Mesothelial cell of epicardium (in vitro differentiated cells): ENCODE data around the gene EFEMP2. TPM values are rescaled to one million over a fixed set of nuclear protein-coding genes. Genes with fewer than 3 reads are reported as not detected.

Experiments
- DNase-seq, 2 experiments: peaks; one replicate each; pipeline ENCODE4 v3.0.0; 2021; ENCODE audit warnings: low spot score in 2 of 2; ENCODE audit not compliant: unreplicated experiment in 2 of 2
- H3K27ac Mint-ChIP-seq: 2 replicates; pipeline ENCODE4 v1.8.0; 2021; ENCODE audit warnings: mixed read lengths
- H3K27me3 Mint-ChIP-seq: 2 replicates; pipeline ENCODE4 v1.8.0; 2021; ENCODE audit warnings: low read depth, mixed read lengths
- H3K36me3 Mint-ChIP-seq: 2 replicates; pipeline ENCODE4 v1.8.0; 2021; ENCODE audit warnings: mixed read lengths
- H3K4me1 Mint-ChIP-seq: 2 replicates; pipeline ENCODE4 v1.8.0; 2021; ENCODE audit warnings: mixed read lengths
- H3K4me3 Mint-ChIP-seq: 2 replicates; pipeline ENCODE4 v1.8.0; 2021; ENCODE audit warnings: mild to moderate bottlenecking, moderate library complexity, mixed read lengths
- H3K9me3 Mint-ChIP-seq: 2 replicates; pipeline ENCODE4 v1.8.0; 2021; ENCODE audit warnings: mixed read lengths
- CTCF ChIP-seq: fragments of 200-600 bp; sonication (generic); IDR thresholded peaks from one replicate; pipeline ENCODE4 v1.5.0; 2021; ENCODE audit warnings: antibody characterized with exemption; ENCODE audit not compliant: unreplicated experiment
- total RNA-seq: library from RNA; stranded (reverse); gene quantifications from 3 replicates; pipeline ENCODE4 v1.2.1, GENCODE V29; 2021

Gene EFEMP2
- total RNA-seq, 1 donor from 2014 or later, result 203 TPM

- no peak overlapping the region for H3K27ac Mint-ChIP-seq
- peaks cover 5% of the 10 kb centered on the region for H3K36me3 Mint-ChIP-seq
- no peak overlapping the region for H3K4me3 Mint-ChIP-seq
- H3K4me1 Mint-ChIP-seq, result peaks cover 4% of the 10 kb centered on the region
- DNase-seq, result no peak
- H3K27me3 Mint-ChIP-seq, result no peaks in the 10 kb centered on the region
- no peaks in the 10 kb centered on the region for H3K9me3 Mint-ChIP-seq
- no peak for TF ChIP-seq CTCF
These were observed 7.4 kb upstream of the EFEMP2 start for GRCh38 chr11:65880027-65880426.

- peaks cover 3% of the 10 kb centered on the region for H3K36me3 Mint-ChIP-seq
- no peak for TF ChIP-seq CTCF
- H3K27ac Mint-ChIP-seq, result no peak within 1 kb of the TSS
- DNase-seq, result no peak
- H3K9me3 Mint-ChIP-seq, result no peaks in the 10 kb centered on the region
- H3K4me1 Mint-ChIP-seq, result peaks cover 2% of the 10 kb centered on the region
- no peak within 1 kb of the TSS for H3K4me3 Mint-ChIP-seq
- no peaks in the 10 kb centered on the region for H3K27me3 Mint-ChIP-seq
These were observed 7.0 kb upstream of the EFEMP2 start, which contains the start of gene CTSW for GRCh38 chr11:65879617-65880016. Gene CTSW, plus strand, starts transcription at chr11:65879837. Its CDS starts 18 bp downstream, at chr11:65879855.

GRCh38 chr11:65873318-65874156 lies 937 bp upstream of the EFEMP2 start:
- no peak for TF ChIP-seq CTCF
- H3K4me3 Mint-ChIP-seq, result peak overlapping the region; percentile 96
- no peaks in the 10 kb centered on the region for H3K27me3 Mint-ChIP-seq
- no peaks in the 10 kb centered on the region for H3K9me3 Mint-ChIP-seq
- H3K27ac Mint-ChIP-seq, result peak overlapping the region; percentile 97
- DNase-seq, result peak; percentile 92 to 98
- H3K4me1 Mint-ChIP-seq, result peaks cover 20% of the 10 kb centered on the region
- H3K36me3 Mint-ChIP-seq, result peaks cover 5% of the 10 kb centered on the region

GRCh38 chr11:65871811-65872548 lies 620 bp downstream of the EFEMP2 start:
- DNase-seq, result no peak
- no peak for TF ChIP-seq CTCF
- Mint-ChIP-seq H3K27me3 (no peaks in the 10 kb centered on the region), H3K4me3 (peak overlapping the region; percentile 84), H3K27ac (peak overlapping the region; percentile 92), H3K4me1 (peaks cover 20% of the 10 kb centered on the region), H3K9me3 (no peaks in the 10 kb centered on the region), H3K36me3 (peaks cover 13% of the 10 kb centered on the region)

GRCh38 chr11:65870706-65871681 lies 1.6 kb downstream of the EFEMP2 start:
- Mint-ChIP-seq H3K4me3 (peak overlapping the region; percentile 84), H3K9me3 (no peaks in the 10 kb centered on the region), H3K27me3 (no peaks in the 10 kb centered on the region), H3K27ac (peak overlapping the region; percentile 92), H3K4me1 (peaks cover 20% of the 10 kb centered on the region), H3K36me3 (peaks cover 13% of the 10 kb centered on the region)
- no peak for TF ChIP-seq CTCF
- DNase-seq, result no peak
